ENCODE results near the gene PADI1.
A peak's percentile ranks its signal among the peaks of the same experiment; 100 is the strongest.

PADI1 gene

GRCh38 chr1:17272066-17272465 lies 67.1 kb downstream of the PADI1 start:
- ATAC-seq = no peak
- TF ChIP-seq ZNF565 (CRISPR knock-in tag; conservative IDR thresholded peaks at IDR 0.05; ENCODE audit: low read depth) (no peak), ISL1 (CRISPR knock-in tag; IDR thresholded peaks at IDR 0.05) (no peak), ARNTL (CRISPR knock-in tag; IDR thresholded peaks at IDR 0.05; ENCODE audit: borderline replicate concordance, low read depth) (no peak)

GRCh38 chr1:17272646-17273045 lies 67.7 kb downstream of the PADI1 start:
- TF ChIP-seq ZNF565 (CRISPR knock-in tag; conservative IDR thresholded peaks at IDR 0.05; ENCODE audit: low read depth) = no peak
- no peak for TF ChIP-seq TOX (CRISPR knock-in tag; IDR thresholded peaks at IDR 0.05; ENCODE audit: borderline replicate concordance)
- no peak for TF ChIP-seq TCF4 (CRISPR knock-in tag; IDR thresholded peaks at IDR 0.05; ENCODE audit: borderline replicate concordance)
- TF ChIP-seq BACH2 (CRISPR knock-in tag; IDR thresholded peaks at IDR 0.05; ENCODE audit: borderline replicate concordance) = no peak
- TF ChIP-seq CSDC2 (CRISPR knock-in tag; IDR thresholded peaks at IDR 0.05) = no peak
- TF ChIP-seq ARNTL (CRISPR knock-in tag; IDR thresholded peaks at IDR 0.05; ENCODE audit: borderline replicate concordance, low read depth) = no peak
- TF ChIP-seq ZFP3 (CRISPR knock-in tag; IDR thresholded peaks at IDR 0.05) = no peak
- no peak for TF ChIP-seq ZC3H10 (CRISPR knock-in tag; IDR thresholded peaks at IDR 0.05)
- TF ChIP-seq GLIS3 (CRISPR knock-in tag; IDR thresholded peaks at IDR 0.05) = no peak
- no peak for TF ChIP-seq SNAI2 (CRISPR knock-in tag; IDR thresholded peaks at IDR 0.05)
- TF ChIP-seq ZFP30 (CRISPR knock-in tag; IDR thresholded peaks at IDR 0.05) = no peak
- no peak for TF ChIP-seq ZNF70 (CRISPR knock-in tag; IDR thresholded peaks at IDR 0.05)
- no peak for ATAC-seq

- no peak for ATAC-seq
- no peak for TF ChIP-seq SNAI2 (CRISPR knock-in tag; IDR thresholded peaks at IDR 0.05)
These were observed 68.2 kb downstream of the PADI1 start for GRCh38 chr1:17273096-17273495.

DNA sequence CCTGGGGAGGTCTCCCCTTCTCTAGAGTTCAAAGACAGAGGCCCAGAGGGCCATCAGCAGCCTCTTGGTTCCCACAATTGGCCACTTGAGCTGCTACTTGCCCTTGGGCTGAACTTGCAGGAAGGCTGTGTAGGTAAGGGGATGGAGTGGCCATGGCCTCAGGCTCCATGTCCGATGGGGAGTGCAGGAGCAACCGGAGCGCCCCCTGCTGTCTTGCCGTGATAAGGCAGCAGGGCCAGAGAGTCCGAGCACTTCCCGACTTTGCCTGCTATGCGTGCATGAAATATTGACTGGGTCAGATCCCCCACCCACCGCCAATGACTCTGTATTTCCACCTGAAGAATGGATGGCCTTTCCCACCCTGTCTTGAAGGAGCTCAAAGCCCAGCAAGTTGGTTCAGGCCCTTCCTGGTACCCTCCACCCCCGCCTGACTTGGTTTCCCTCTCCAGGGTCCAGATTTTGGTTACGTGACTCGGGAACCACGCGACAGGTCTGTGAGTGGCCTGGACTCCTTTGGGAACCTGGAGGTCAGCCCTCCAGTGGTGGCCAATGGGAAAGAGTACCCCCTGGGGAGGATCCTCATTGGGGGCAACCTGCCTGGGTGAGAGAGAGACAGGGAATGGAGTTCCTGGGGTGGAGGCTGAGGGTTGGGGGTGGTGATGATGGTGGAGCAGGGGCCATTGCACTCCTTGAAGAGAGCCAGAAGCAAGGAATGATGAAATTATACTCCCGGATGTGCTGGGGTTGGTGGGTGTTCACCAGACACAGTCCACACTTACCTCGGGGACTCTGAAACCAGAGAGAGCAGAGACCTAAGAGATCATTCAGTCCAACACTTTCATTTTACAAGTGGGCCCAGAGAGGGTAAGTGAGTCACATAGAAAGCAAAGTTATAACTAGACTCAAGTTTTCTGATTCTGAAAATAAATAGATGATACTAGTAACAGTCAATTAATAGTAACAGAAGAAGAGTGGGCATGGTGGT lies 69.5 kb downstream of the PADI1 start:
- ATAC-seq = peak; percentile 94
- no peak for TF ChIP-seq ZNF565 (CRISPR knock-in tag; conservative IDR thresholded peaks at IDR 0.05; ENCODE audit: low read depth)
- no peak for TF ChIP-seq TOX (CRISPR knock-in tag; IDR thresholded peaks at IDR 0.05; ENCODE audit: borderline replicate concordance)
- no peak for TF ChIP-seq ZFP3 (CRISPR knock-in tag; IDR thresholded peaks at IDR 0.05)
- TF ChIP-seq CSDC2 (CRISPR knock-in tag; IDR thresholded peaks at IDR 0.05) = no peak
- no peak for TF ChIP-seq RARB (CRISPR knock-in tag; IDR thresholded peaks at IDR 0.05)
- no peak for TF ChIP-seq CSRNP3 (CRISPR knock-in tag; IDR thresholded peaks at IDR 0.05)
- TF ChIP-seq, protein P1, sequence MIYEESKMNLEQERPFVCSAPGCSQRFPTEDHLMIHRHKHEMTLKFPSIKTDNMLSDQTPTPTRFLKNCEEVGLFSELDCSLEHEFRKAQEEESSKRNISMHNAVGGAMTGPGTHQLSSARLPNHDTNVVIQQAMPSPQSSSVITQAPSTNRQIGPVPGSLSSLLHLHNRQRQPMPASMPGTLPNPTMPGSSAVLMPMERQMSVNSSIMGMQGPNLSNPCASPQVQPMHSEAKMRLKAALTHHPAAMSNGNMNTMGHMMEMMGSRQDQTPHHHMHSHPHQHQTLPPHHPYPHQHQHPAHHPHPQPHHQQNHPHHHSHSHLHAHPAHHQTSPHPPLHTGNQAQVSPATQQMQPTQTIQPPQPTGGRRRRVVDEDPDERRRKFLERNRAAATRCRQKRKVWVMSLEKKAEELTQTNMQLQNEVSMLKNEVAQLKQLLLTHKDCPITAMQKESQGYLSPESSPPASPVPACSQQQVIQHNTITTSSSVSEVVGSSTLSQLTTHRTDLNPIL (CRISPR knock-in tag; IDR thresholded peaks at IDR 0.05; ENCODE audit: low read depth) = no peak
- TF ChIP-seq ESRRG (CRISPR knock-in tag; IDR thresholded peaks at IDR 0.05) = no peak
- TF ChIP-seq ARNTL (CRISPR knock-in tag; IDR thresholded peaks at IDR 0.05; ENCODE audit: borderline replicate concordance, low read depth) = no peak
- no peak for TF ChIP-seq BACH2 (CRISPR knock-in tag; IDR thresholded peaks at IDR 0.05; ENCODE audit: borderline replicate concordance)
- TF ChIP-seq PATZ1 (CRISPR knock-in tag; IDR thresholded peaks at IDR 0.05; ENCODE audit: borderline replicate concordance) = no peak
- TF ChIP-seq SNAI2 (CRISPR knock-in tag; IDR thresholded peaks at IDR 0.05) = no peak

DNA sequence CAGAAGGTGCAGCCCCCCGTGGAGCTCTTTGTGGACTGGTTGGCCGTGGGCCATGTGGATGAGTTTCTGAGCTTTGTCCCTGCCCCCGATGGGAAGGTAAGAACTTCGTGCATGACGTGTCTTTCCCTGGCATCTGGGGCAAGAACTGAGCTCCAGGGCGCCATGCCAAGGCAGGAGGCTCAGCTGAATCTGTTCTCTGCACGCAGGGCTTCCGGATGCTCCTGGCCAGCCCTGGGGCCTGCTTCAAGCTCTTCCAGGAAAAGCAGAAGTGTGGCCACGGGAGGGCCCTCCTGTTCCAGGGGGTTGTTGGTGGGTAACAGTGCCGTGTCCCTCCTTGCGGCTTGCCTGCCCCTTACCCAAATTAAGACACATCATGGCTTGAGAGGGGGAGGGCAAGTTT lies 71.6 kb downstream of the PADI1 start:
- peak; percentile 63 for ATAC-seq
- no peak for TF ChIP-seq ARNTL (CRISPR knock-in tag; IDR thresholded peaks at IDR 0.05; ENCODE audit: borderline replicate concordance, low read depth)
- no peak for TF ChIP-seq ZNF565 (CRISPR knock-in tag; conservative IDR thresholded peaks at IDR 0.05; ENCODE audit: low read depth)
- no peak for TF ChIP-seq CSDC2 (CRISPR knock-in tag; IDR thresholded peaks at IDR 0.05)
- TF ChIP-seq BACH2 (CRISPR knock-in tag; IDR thresholded peaks at IDR 0.05; ENCODE audit: borderline replicate concordance) = no peak
- no peak for TF ChIP-seq TCF4 (CRISPR knock-in tag; IDR thresholded peaks at IDR 0.05; ENCODE audit: borderline replicate concordance)
- no peak for TF ChIP-seq SNAI2 (CRISPR knock-in tag; IDR thresholded peaks at IDR 0.05)
- TF ChIP-seq TOX (CRISPR knock-in tag; IDR thresholded peaks at IDR 0.05; ENCODE audit: borderline replicate concordance) = no peak
- TF ChIP-seq POU6F1 (CRISPR knock-in tag; IDR thresholded peaks at IDR 0.05; ENCODE audit: borderline replicate concordance, low read depth) = no peak
- no peak for TF ChIP-seq ZC3H10 (CRISPR knock-in tag; IDR thresholded peaks at IDR 0.05)

Measured in SK-N-SH treated with all-trans-retinoic acid at 6 μM for 48 hours (cell line).